HG02642 (cell line): ENCODE measurements around the gene MYB.
A peak's percentile ranks its signal among the peaks of the same experiment; 100 is the strongest.

Experiments
- ATAC-seq: cut with Tn5 transposase; IDR thresholded peaks from one replicate; pipeline ENCODE4 v1.9.1; 2021; ENCODE audit warnings: mild to moderate bottlenecking; ENCODE audit not compliant: unreplicated experiment, poor library complexity

The MYB gene

GRCh38 chr6:135183532-135184440 lies 2.7 kb downstream of the MYB start:
- peak; percentile 36 for ATAC-seq

- ATAC-seq, result no peak
Observed at GRCh38 chr6:135185483-135185882, 4.4 kb downstream of the MYB start.

GRCh38 chr6:135186255-135186654 lies 5.1 kb downstream of the MYB start:
- no peak for ATAC-seq

GRCh38 chr6:135187372-135187771 lies 6.3 kb downstream of the MYB start:
- no peak for ATAC-seq

GRCh38 chr6:135188718-135189117 lies 7.6 kb downstream of the MYB start:
- ATAC-seq, result no peak

GRCh38 chr6:135189344-135189743 lies 8.2 kb downstream of the MYB start:
- no peak for ATAC-seq

- no peak for ATAC-seq
Observed at GRCh38 chr6:135191508-135192255, 10.6 kb downstream of the MYB start.

- no peak for ATAC-seq
Observed at GRCh38 chr6:135192256-135193174, 11.4 kb downstream of the MYB start.

GRCh38 chr6:135193221-135193620 lies 12.1 kb downstream of the MYB start:
- no peak for ATAC-seq

- no peak for ATAC-seq
Observed at GRCh38 chr6:135195041-135195440, 13.9 kb downstream of the MYB start.

GRCh38 chr6:135195522-135195921 lies 14.4 kb downstream of the MYB start:
- ATAC-seq, result no peak

GRCh38 chr6:135196739-135197510 lies 15.8 kb downstream of the MYB start:
- no peak for ATAC-seq

- no peak for ATAC-seq
Observed at GRCh38 chr6:135202836-135203235, 21.7 kb downstream of the MYB start.

GRCh38 chr6:135204951-135205350 lies 23.8 kb downstream of the MYB start:
- ATAC-seq, result no peak

GRCh38 chr6:135209803-135210202 lies 28.7 kb downstream of the MYB start:
- ATAC-seq, result no peak

- ATAC-seq, result no peak
Observed at GRCh38 chr6:135210632-135211305, 29.7 kb downstream of the MYB start.

GRCh38 chr6:135211306-135211702 lies 30.2 kb downstream of the MYB start:
- no peak for ATAC-seq

- no peak for ATAC-seq
Observed at GRCh38 chr6:135212020-135212806, 31.1 kb downstream of the MYB start.
